OCI-LY1 (cell line): ENCODE results near the gene NEDD4L.

ENCODE experiments used
- H2AFZ ChIP-seq: fragments of 200-600 bp; sonication (generic), shearing (Covaris generic); 2 replicates; pipeline ENCODE4 v1.6.0; 2014; ENCODE audit warnings: antibody characterized with exemption, mild to moderate bottlenecking, low read length
- H3F3A ChIP-seq: fragments of 200-600 bp; sonication (generic), shearing (Covaris generic); 2 replicates; pipeline ENCODE4 v1.6.0; 2014; ENCODE audit warnings: mild to moderate bottlenecking, antibody characterized with exemption, low read length, moderate library complexity; ENCODE audit not compliant: insufficient read depth
- H3K27ac ChIP-seq: fragments of 200-600 bp; sonication (generic); 2 replicates; pipeline ENCODE4 v1.5.1; 2014; ENCODE audit warnings: low read length, mixed run types, mild to moderate bottlenecking, low read depth; ENCODE audit not compliant: poor library complexity, severe bottlenecking
- H3K27me3 ChIP-seq: fragments of 200-600 bp; sonication (generic); 2 replicates; pipeline ENCODE4 v1.6.0; 2014; ENCODE audit warnings: antibody characterized with exemption, mild to moderate bottlenecking, low read length, moderate library complexity; ENCODE audit not compliant: insufficient read depth
- H3K36me3 ChIP-seq: fragments of 200-600 bp; sonication (generic); 2 replicates; pipeline ENCODE4 v1.6.1; 2014; ENCODE audit warnings: mild to moderate bottlenecking, antibody characterized with exemption, low read length, moderate library complexity, mixed read lengths; ENCODE audit not compliant: insufficient read depth
- H3K4me1 ChIP-seq: fragments of 200-600 bp; sonication (generic); 2 replicates; pipeline ENCODE4 v1.5.1; 2014; ENCODE audit warnings: mild to moderate bottlenecking, low read length, moderate library complexity; ENCODE audit not compliant: insufficient read depth, severe bottlenecking
- H3K4me2 ChIP-seq: fragments of 200-600 bp; sonication (generic), shearing (Covaris generic); 2 replicates; pipeline ENCODE4 v1.6.1; 2014; ENCODE audit warnings: low read length
- H3K4me3 ChIP-seq: fragments of 200-600 bp; sonication (generic); 2 replicates; pipeline ENCODE4 v1.5.1; 2014; ENCODE audit warnings: low read length, low read depth, mild to moderate bottlenecking, mixed read lengths; ENCODE audit not compliant: poor library complexity, severe bottlenecking
- H3K79me2 ChIP-seq: fragments of 200-600 bp; shearing (Covaris generic); 2 replicates; pipeline ENCODE4 v1.6.1; 2016; ENCODE audit warnings: mixed run types, low read length, mixed read lengths; ENCODE audit not compliant: insufficient read depth
- H3K9ac ChIP-seq: fragments of 200-600 bp; sonication (generic), shearing (Covaris generic); 2 replicates; pipeline ENCODE4 v1.6.1; 2014; ENCODE audit warnings: mild to moderate bottlenecking, low read length, mixed read lengths
- H3K9me2 ChIP-seq: fragments of 200-600 bp; sonication (generic), shearing (Covaris generic); 2 replicates; pipeline ENCODE4 v1.6.1; 2014; ENCODE audit warnings: low read depth, mild to moderate bottlenecking, low read length, mixed read lengths
- H3K9me3 ChIP-seq: fragments of 200-600 bp; shearing (Covaris generic); 2 replicates; pipeline ENCODE4 v1.6.1; 2014; ENCODE audit warnings: low read length, mixed read lengths
- H4K20me1 ChIP-seq: fragments of 200-600 bp; sonication (generic), shearing (Covaris generic); 2 replicates; pipeline ENCODE4 v1.6.0; 2016; ENCODE audit warnings: mild to moderate bottlenecking, low read length; ENCODE audit not compliant: insufficient read depth
- EZH2 ChIP-seq: fragments of 200-600 bp; sonication (generic), shearing (Covaris generic); IDR thresholded peaks from 2 replicates; pipeline ENCODE4 v1.8.0; 2017; ENCODE audit warnings: borderline replicate concordance, mixed run types, mild to moderate bottlenecking, antibody characterized with exemption, low read length, moderate library complexity, mixed read lengths
- TF ChIP-seq, protein P1 (sequence below): fragments of 200-600 bp; sonication (generic), shearing (Covaris generic); IDR thresholded peaks from 2 replicates; pipeline ENCODE4 v1.5.1; 2017; ENCODE audit warnings: mild to moderate bottlenecking, antibody characterized with exemption, low read length, moderate library complexity, mixed read lengths

NEDD4L gene

DNA sequence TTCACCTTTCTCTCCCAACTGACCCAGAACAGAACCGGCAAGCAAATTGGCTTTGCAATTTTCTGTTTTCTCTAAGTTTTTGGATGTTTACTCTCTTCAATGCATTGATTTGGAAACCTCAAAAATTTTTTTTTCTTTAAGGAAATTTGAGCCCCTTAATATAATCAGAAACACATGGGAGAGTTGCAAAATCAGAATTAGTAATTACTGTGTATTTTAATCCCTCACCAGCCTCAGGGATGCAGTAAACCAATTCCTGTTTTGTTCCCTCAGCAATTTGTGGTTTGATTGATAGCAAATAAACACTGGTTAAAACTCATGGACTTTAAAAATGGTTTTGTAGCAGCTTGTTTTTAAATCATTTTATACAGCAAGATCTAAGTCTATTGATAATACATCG lies 281.5 kb downstream of the NEDD4L start:
- Histone ChIP-seq H3K36me3 (no peaks in the 10 kb centered on the region), H3K79me2 (no peaks in the 10 kb centered on the region), H4K20me1 (no peaks in the 10 kb centered on the region), H2AFZ (no peak overlapping the region), H3K27me3 (no peaks in the 10 kb centered on the region), H3K27ac (no peak overlapping the region), H3K9me3 (no peaks in the 10 kb centered on the region), H3K9ac (no peak overlapping the region), H3K4me3 (no peak overlapping the region), H3K4me2 (no peak overlapping the region), H3F3A (no peaks in the 10 kb centered on the region), H3K9me2 (no peaks in the 10 kb centered on the region), H3K4me1 (no peaks in the 10 kb centered on the region)
- TF ChIP-seq, protein P1, sequence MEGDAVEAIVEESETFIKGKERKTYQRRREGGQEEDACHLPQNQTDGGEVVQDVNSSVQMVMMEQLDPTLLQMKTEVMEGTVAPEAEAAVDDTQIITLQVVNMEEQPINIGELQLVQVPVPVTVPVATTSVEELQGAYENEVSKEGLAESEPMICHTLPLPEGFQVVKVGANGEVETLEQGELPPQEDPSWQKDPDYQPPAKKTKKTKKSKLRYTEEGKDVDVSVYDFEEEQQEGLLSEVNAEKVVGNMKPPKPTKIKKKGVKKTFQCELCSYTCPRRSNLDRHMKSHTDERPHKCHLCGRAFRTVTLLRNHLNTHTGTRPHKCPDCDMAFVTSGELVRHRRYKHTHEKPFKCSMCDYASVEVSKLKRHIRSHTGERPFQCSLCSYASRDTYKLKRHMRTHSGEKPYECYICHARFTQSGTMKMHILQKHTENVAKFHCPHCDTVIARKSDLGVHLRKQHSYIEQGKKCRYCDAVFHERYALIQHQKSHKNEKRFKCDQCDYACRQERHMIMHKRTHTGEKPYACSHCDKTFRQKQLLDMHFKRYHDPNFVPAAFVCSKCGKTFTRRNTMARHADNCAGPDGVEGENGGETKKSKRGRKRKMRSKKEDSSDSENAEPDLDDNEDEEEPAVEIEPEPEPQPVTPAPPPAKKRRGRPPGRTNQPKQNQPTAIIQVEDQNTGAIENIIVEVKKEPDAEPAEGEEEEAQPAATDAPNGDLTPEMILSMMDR = no peak
- no peak for TF ChIP-seq EZH2

DNA sequence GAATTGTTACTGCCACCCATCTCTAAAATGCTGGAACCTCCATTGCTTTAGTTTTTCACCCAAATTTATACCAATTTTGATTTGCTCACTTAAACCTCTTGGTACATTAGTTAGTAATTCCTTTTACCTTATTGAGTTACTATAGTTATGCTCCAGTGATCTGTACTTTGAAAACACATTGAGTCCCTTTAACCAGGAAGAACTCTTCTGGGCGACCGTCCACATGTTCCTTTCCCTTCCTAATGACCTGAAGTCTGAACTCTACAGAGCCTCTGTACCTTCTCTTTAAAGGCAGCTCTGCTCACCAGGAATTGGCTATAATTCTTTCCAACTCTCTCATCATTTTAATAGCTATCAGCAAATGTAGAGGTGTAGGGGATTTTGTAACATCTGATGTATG lies 290.0 kb downstream of the NEDD4L start:
- Histone ChIP-seq H3F3A (no peaks in the 10 kb centered on the region), H3K4me3 (no peak overlapping the region), H4K20me1 (no peaks in the 10 kb centered on the region), H3K36me3 (no peaks in the 10 kb centered on the region), H3K9ac (no peak overlapping the region), H3K27ac (no peak overlapping the region), H3K9me3 (no peaks in the 10 kb centered on the region), H3K27me3 (no peaks in the 10 kb centered on the region), H3K9me2 (no peaks in the 10 kb centered on the region), H3K4me2 (no peak overlapping the region), H3K4me1 (no peaks in the 10 kb centered on the region), H2AFZ (no peak overlapping the region), H3K79me2 (no peaks in the 10 kb centered on the region)
- no peak for TF ChIP-seq EZH2
- TF ChIP-seq, protein P1 = no peak

DNA sequence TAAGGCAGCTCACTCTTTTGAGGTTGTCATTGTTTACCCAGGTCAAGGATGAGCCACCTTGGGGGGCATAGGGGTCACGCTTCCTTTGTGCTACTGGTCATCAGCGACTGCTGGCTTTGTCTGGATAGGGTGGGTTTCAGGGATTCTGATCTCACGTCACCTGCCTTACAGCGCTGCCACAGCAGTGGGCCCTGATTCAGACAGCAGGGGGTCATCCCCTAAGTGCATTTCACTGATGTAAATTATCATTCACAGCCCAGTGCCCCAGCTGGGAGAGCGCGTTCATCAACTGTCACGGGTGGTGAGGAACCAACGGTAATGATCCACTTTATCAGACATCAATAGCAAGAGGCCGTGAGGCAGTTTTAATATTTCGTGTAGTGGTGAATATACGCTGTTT lies 291.2 kb downstream of the NEDD4L start:
- H2AFZ ChIP-seq = no peak overlapping the region
- H4K20me1 ChIP-seq = no peaks in the 10 kb centered on the region
- no peaks in the 10 kb centered on the region for H3F3A ChIP-seq
- H3K27me3 ChIP-seq = no peaks in the 10 kb centered on the region
- H3K27ac ChIP-seq = no peak overlapping the region
- H3K4me2 ChIP-seq = no peak overlapping the region
- H3K4me3 ChIP-seq = no peak overlapping the region
- no peak overlapping the region for H3K9ac ChIP-seq
- H3K36me3 ChIP-seq = no peaks in the 10 kb centered on the region
- no peaks in the 10 kb centered on the region for H3K9me3 ChIP-seq
- no peaks in the 10 kb centered on the region for H3K9me2 ChIP-seq
- no peaks in the 10 kb centered on the region for H3K79me2 ChIP-seq
- no peak for TF ChIP-seq EZH2
- TF ChIP-seq, protein P1 = no peak
- H3K4me1 ChIP-seq = no peaks in the 10 kb centered on the region
